Keratinocyte (primary cell): ENCODE measurements around the gene HK1. TPM values are rescaled to one million over a fixed set of nuclear protein-coding genes. Genes with fewer than 3 reads are reported as not detected.
"Not testable (repeated sequence)": the region's sequence is repeated elsewhere in the genome, so short reads cannot be mapped to it uniquely, and the experiment has no call there.

Experiments
- DNase-seq: peaks from one replicate; pipeline ENCODE4 v3.0.0-alpha.2; 2011; ENCODE audit warnings: low read depth, missing footprints, low spot score
- FAIRE-seq: peaks from 2 replicates; lab custom pipeline; 2011; peaks lifted over from hg19 to GRCh38; lab: Jason Lieb, UNC
- H2AFZ ChIP-seq: 2 replicates; pipeline ENCODE4 v1.6.0; 2012; ENCODE audit warnings: low read length, control low read depth, inconsistent platforms; ENCODE audit not compliant: control insufficient read depth
- H3K27ac ChIP-seq: 2 replicates; pipeline ENCODE4 v1.5.1; 2011; ENCODE audit warnings: low read length; ENCODE audit not compliant: control insufficient read depth, insufficient read depth
- H3K27me3 ChIP-seq: 3 replicates; pipeline ENCODE4 v1.6.0; 2011; ENCODE audit warnings: low read length; ENCODE audit not compliant: control insufficient read depth, insufficient read depth; ENCODE audit errors: extremely low read depth
- H3K36me3 ChIP-seq, 2 experiments: 2 replicates in 1 of 2; 3 replicates in 1 of 2; pipeline ENCODE4 v1.5.1; 2011; ENCODE audit warnings: low read length in 2 of 2, mild to moderate bottlenecking in 1 of 2; ENCODE audit not compliant: control insufficient read depth in 2 of 2, insufficient read depth in 2 of 2; ENCODE audit errors: extremely low read depth in 1 of 2
- H3K4me1 ChIP-seq: 3 replicates; pipeline ENCODE4 v1.5.1; 2011; ENCODE audit warnings: low read length; ENCODE audit not compliant: control insufficient read depth, insufficient read depth; ENCODE audit errors: extremely low read depth
- H3K4me2 ChIP-seq: 3 replicates; pipeline ENCODE4 v1.6.0; 2011; ENCODE audit warnings: low read depth, low read length; ENCODE audit not compliant: control insufficient read depth, insufficient read depth; ENCODE audit errors: extremely low read depth
- H3K4me3 ChIP-seq, 3 experiments: fragments of 200-600 bp in 1 of 3; sonication (generic) in 1 of 3; 2 replicates in 2 of 3; 3 replicates in 1 of 3; pipeline ENCODE4 v1.5.1; 2011 to 2016; ENCODE audit warnings: low read length in 3 of 3, mild to moderate bottlenecking in 3 of 3, control low read depth in 2 of 3, inconsistent platforms in 1 of 3, low read depth in 1 of 3, mixed read lengths in 1 of 3, mixed run types in 1 of 3, moderate library complexity in 1 of 3; ENCODE audit not compliant: control insufficient read depth in 2 of 3, insufficient read depth in 2 of 3; ENCODE audit errors: extremely low read depth in 1 of 3
- H3K79me2 ChIP-seq: 2 replicates; pipeline ENCODE4 v1.6.0; 2012; ENCODE audit warnings: low read length; ENCODE audit not compliant: control insufficient read depth, insufficient read depth
- H3K9ac ChIP-seq: 3 replicates; pipeline ENCODE4 v1.6.0; 2011; ENCODE audit warnings: low read length; ENCODE audit not compliant: control insufficient read depth, insufficient read depth; ENCODE audit errors: extremely low read depth
- H3K9me1 ChIP-seq: 3 replicates; pipeline ENCODE4 v1.6.0; 2011; ENCODE audit warnings: low read length; ENCODE audit not compliant: control insufficient read depth, insufficient read depth; ENCODE audit errors: extremely low read depth
- H3K9me3 ChIP-seq: 2 replicates; pipeline ENCODE4 v1.5.1; 2012; ENCODE audit warnings: low read depth, low read length; ENCODE audit not compliant: control insufficient read depth
- H4K20me1 ChIP-seq: 3 replicates; pipeline ENCODE4 v1.6.0; 2011; ENCODE audit warnings: low read length; ENCODE audit not compliant: control insufficient read depth, insufficient read depth; ENCODE audit errors: extremely low read depth
- CTCF ChIP-seq, 3 experiments: IDR thresholded peaks in 1 of 3; conservative IDR thresholded peaks in 1 of 3; optimal IDR thresholded peaks in 1 of 3; 2 replicates in 2 of 3; 3 replicates in 1 of 3; pipeline versions ENCODE3 to v1.5.1; 2011; ENCODE audit warnings: low read length in 3 of 3, mild to moderate bottlenecking in 3 of 3, moderate library complexity in 2 of 3, control low read depth in 1 of 3, inconsistent platforms in 1 of 3; ENCODE audit not compliant: insufficient read depth in 2 of 3; ENCODE audit errors: extremely low read depth in 1 of 3
- EZH2 ChIP-seq: IDR thresholded peaks from one replicate; pipeline ENCODE4 v1.6.1; 2012; ENCODE audit warnings: inconsistent platforms, mild to moderate bottlenecking, low read length, moderate library complexity
- dilution Hi-C: fragments of 300-500 bp; cut with MboI; formaldehyde crosslinking; loops from one replicate; pipeline ENCODE4 v1.7.0; 2020; ENCODE audit warnings: low sequenced_read_pairs; ENCODE audit not compliant: extremely low pct_ligation_motif_present
- polyA plus RNA-seq, 5 experiments: library from polyadenylated mRNA; depleted of rRNA in 3 of 5; stranded (reverse) in 3 of 5; stranded (forward) in 1 of 5; unstranded in 1 of 5; fragments of >200 nt; gene quantifications; 1 replicate in 1 of 5; 2 replicates in 3 of 5; 3 replicates in 1 of 5; pipeline versions ENCODE4 v1.2.1 to v1.2.3, GENCODE V29; 2011 to 2012; ENCODE audit warnings: missing spikeins in 2 of 5, low read depth in 1 of 5, low replicate concordance in 1 of 5

HK1 gene
- polyA plus RNA-seq, 1 donor (not counting 4 experiments of a cell fraction or from before 2014, with no cell fraction given): 106 TPM

GRCh38 chr10:69321865-69322264, 43.6 kb downstream of the HK1 start:
- Histone ChIP-seq H3K9me3 (no peaks in the 10 kb centered on the region), H4K20me1 (peaks cover 5% of the 10 kb centered on the region), H3K4me3 (no peak overlapping the region), H3K4me2 (peak overlapping the region; percentile 15), H3K27me3 (no peaks in the 10 kb centered on the region), H3K9me1 (no peaks in the 10 kb centered on the region), H3K36me3 (peaks cover 0 to 12% of the 10 kb centered on the region in 2 experiments), H3K79me2 (peaks cover 76% of the 10 kb centered on the region), H3K27ac (no peak overlapping the region), H3K4me1 (peaks cover 49% of the 10 kb centered on the region), H2AFZ (no peak overlapping the region), H3K9ac (no peak overlapping the region)
- DNase-seq: no peak
- TF ChIP-seq EZH2: no peak
- TF ChIP-seq CTCF (optimal IDR thresholded peaks at IDR 0.05 in 1 of 3, IDR thresholded peaks at IDR 0.05 in 1 of 3, conservative IDR thresholded peaks at IDR 0.05 in 1 of 3; ENCODE audit: extremely low read depth in 1 of 3, insufficient read depth in 2 of 3, low read length in 3 of 3): no peak
- no peak for FAIRE-seq
- dilution Hi-C loops: no loop called here

- FAIRE-seq, H3K9me3 ChIP-seq, H3K27ac ChIP-seq, H3K9ac ChIP-seq, H3K9me1 ChIP-seq, H3K4me2 ChIP-seq, DNase-seq, H4K20me1 ChIP-seq, H3K4me3 ChIP-seq, H2AFZ ChIP-seq, H3K27me3 ChIP-seq, dilution Hi-C loops: not testable (repeated sequence)
- H3K36me3 ChIP-seq: peaks cover 0 to 12% of the 10 kb centered on the region in 2 experiments
- peaks cover 50% of the 10 kb centered on the region for H3K4me1 ChIP-seq
- H3K79me2 ChIP-seq: peaks cover 81% of the 10 kb centered on the region
Measured at GRCh38 chr10:69322346-69322745, 44.0 kb downstream of the HK1 start.

- Histone ChIP-seq H3K27ac (no peak overlapping the region), H3K79me2 (peaks cover 94% of the 10 kb centered on the region), H2AFZ (no peak overlapping the region), H3K9me1 (no peaks in the 10 kb centered on the region), H3K9me3 (no peaks in the 10 kb centered on the region), H3K4me1 (peaks cover 55% of the 10 kb centered on the region), H3K9ac (no peak overlapping the region), H3K4me2 (no peak overlapping the region), H3K36me3 (peaks cover 0 to 12% of the 10 kb centered on the region in 2 experiments), H3K27me3 (no peaks in the 10 kb centered on the region), H4K20me1 (peaks cover 5% of the 10 kb centered on the region), H3K4me3 (no peak overlapping the region)
- FAIRE-seq (no peak), DNase-seq (no peak)
- dilution Hi-C loops: no loop called here
- TF ChIP-seq EZH2: no peak
- no peak for TF ChIP-seq CTCF (optimal IDR thresholded peaks at IDR 0.05 in 1 of 3, IDR thresholded peaks at IDR 0.05 in 1 of 3, conservative IDR thresholded peaks at IDR 0.05 in 1 of 3; ENCODE audit: extremely low read depth in 1 of 3, insufficient read depth in 2 of 3, low read length in 3 of 3)
Measured at GRCh38 chr10:69323622-69324021, 45.3 kb downstream of the HK1 start.
